ENCODE measurements around the gene CLTB.
"Not testable (repeated sequence)": the region's sequence is repeated elsewhere in the genome, so short reads cannot be mapped to it uniquely, and the experiment has no call there.

CLTB gene, protein sequence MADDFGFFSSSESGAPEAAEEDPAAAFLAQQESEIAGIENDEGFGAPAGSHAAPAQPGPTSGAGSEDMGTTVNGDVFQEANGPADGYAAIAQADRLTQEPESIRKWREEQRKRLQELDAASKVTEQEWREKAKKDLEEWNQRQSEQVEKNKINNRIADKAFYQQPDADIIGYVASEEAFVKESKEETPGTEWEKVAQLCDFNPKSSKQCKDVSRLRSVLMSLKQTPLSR

GRCh38 chr5:176415952-176416924 lies at the start of gene CLTB:
Gene CLTB (minus strand): TSS chr5:176416539. CDS start chr5:176416363, 176 bp downstream.
- no peak for DNase-seq

DNA sequence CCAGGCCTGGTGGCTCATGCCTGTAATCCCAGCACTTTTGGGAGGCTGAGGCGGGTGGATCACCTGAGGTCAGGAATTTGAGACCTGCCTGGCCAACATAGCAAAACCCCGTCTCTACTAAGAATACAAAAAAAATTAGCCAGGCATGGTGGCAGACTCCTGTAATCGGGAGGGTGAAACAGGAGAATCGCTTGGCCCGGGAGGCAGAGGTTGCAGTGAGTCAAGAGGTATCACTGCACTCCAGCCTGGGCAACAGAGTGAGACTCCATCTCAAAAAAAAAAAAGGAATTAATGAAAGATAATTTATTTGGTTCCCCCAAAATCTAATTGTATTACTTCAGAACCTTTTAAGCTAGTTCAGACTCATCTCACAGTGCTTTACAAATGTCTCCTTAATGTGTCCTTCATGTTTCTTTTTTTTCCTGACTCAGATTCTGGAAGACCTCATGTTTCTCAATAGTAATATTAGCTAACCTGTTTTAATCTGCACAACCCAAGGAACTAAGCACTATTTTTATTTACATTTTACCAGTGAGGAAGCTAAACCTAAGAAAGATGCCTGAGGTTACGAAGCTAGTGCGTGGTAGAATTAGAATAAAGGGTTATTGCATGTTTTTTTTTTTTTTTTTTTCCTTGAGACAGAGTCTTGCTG lies 46.9 kb upstream of the CLTB start:
- no peak for DNase-seq

DNA sequence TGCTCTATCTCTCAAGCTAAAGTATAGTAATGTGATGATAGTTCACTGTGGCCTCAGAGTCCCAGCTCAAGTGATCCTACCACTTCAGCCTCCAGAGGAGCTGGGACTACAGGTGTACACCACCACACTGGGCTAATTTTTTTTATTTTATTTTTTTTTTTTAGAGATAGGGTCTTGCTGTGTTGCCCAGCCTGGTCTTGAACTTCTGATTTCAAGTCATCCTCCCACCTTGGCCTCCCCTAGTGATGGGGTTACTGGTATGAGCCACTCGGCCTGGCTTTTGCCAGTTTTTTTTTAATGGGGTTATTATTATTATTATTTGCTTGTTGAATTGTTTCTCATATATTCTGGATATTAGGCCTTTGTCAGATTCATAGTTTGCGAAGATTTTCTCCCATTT lies 45.0 kb upstream of the CLTB start:
- DNase-seq: no peak

GRCh38 chr5:176458904-176459561 lies 42.7 kb upstream of the CLTB start:
- no peak for DNase-seq

GRCh38 chr5:176454724-176455394 lies 38.5 kb upstream of the CLTB start:
- no peak for DNase-seq

GRCh38 chr5:176450077-176450476 lies 33.7 kb upstream of the CLTB start:
- no peak for DNase-seq

DNA sequence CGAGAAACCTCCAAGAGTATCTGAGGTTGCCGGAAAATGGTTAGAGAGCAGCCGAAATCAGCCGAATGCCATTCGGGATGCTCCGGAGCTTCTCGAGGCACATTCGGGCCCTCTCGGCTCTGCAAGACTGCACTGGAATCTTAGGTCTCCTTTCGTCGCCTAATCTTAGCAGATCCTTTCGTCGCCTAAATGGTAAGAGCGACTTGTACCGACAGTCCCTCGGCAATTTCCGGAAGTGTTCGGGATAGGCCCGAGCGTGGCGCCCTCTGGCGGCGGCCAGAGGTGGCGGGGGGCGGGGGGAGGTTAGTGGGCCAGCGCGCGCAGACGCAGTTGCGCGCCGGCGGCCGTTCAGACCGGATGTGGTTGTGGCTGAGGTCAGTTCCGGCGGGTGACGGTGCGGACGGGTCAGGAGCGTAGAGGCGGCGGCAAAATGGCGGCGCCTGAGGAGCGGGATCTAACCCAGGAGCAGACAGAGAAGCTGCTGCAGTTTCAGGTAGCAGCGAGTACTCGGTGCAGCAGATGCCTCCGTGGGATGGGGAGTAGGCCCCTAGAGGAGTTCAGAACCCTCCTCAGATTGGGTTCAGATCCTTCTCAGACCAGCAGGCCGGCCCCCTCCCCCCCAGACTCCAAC lies 31.8 kb upstream of the CLTB start, which contains the start of gene FAF2:
FAF2 (plus strand) TSS at position 408 of the 631 bp plus-strand sequence; CDS start at position 431, 23 bp downstream.
- DNase-seq: peak; percentile 97

- no peak for DNase-seq
Measured at GRCh38 chr5:176447591-176447977, 31.2 kb upstream of the CLTB start.

GRCh38 chr5:176446884-176447590 lies 30.7 kb upstream of the CLTB start:
- DNase-seq: no peak

DNA sequence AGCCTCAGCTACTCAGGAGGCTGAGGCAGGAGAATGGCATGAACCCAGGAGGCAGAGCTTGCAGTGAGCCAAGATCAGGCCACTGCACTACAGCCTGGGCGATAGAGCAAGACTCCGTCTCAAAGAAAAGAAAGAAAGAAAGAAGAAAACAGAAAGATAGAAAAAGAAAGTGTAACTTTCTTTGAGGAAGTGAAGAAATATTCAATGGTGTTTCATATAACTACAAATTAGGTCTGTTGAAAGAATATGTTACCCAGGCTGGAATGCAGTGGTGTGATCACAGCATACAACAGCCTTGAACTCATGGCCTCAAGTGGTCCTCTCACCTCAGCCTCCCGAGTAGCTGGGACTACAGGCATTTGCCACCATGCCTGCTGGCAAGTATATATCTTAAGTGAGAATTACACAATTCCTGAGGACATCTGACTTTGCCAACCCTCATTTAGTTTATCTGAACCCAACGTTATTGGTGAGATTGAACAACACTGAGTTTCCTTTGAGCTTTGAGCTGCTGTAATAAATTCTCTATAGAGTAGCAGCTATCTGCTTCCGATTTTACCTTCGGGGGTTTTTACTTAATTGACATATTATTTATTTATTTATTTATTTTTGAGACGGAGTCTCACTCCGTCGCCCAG lies 29.8 kb upstream of the CLTB start:
- no peak for DNase-seq

DNA sequence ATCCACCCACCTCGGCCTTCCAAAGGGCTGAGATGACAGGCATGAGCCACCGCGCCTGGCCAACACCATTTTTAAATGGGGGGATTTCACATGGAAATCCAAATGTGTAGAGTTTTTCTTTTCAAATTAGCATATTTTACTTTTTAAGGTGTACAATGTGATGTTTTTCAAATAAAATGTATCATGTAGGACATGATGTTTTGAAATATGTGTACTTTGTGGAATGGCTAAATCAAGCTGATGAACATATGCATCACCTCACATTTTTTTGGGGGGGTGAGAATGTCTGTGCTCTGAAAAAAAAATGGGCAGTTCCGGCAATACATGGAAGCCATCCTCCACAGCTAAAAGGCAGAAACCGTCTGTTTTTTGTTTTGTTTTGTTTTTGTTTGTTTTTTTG lies 28.4 kb upstream of the CLTB start:
- DNase-seq: no peak

DNA sequence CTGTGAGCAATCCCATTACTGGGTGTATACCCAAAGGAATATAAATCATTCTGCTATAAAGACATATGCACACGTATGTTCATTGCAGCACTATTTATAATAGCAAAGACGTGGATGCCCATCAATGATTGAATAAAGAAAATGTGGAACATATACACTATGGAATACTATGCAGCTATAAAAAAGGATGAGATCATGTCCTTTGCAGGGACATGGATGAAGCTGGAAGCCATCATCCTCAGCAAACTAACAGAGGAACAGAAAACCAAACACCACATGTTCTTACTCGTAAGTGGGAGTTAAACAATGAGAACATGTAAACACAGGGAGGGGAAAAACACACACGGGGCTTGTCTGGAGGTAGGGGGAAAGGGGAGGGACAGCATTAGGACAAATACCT lies 26.6 kb upstream of the CLTB start:
- not testable (repeated sequence) for DNase-seq

DNA sequence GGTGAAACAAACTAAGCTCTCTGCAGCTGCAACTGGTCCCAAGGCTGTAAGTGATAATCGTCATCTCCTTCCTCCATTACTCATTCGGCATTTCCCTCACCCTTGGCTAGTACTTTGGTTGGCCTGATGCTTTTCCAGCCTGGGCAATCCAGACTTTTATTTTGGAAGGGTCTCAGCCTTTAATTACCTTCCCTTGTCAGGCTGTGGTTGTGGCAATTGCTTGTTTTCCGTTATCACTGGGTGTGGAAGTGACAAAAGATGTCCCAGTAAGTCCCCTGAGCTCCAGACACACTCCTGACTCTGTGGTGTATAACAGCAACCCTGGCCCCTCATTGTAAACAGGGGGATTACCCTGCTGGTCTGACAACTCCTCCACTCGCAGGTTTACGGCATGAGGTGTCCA lies 25.6 kb upstream of the CLTB start:
- DNase-seq: no peak

DNA sequence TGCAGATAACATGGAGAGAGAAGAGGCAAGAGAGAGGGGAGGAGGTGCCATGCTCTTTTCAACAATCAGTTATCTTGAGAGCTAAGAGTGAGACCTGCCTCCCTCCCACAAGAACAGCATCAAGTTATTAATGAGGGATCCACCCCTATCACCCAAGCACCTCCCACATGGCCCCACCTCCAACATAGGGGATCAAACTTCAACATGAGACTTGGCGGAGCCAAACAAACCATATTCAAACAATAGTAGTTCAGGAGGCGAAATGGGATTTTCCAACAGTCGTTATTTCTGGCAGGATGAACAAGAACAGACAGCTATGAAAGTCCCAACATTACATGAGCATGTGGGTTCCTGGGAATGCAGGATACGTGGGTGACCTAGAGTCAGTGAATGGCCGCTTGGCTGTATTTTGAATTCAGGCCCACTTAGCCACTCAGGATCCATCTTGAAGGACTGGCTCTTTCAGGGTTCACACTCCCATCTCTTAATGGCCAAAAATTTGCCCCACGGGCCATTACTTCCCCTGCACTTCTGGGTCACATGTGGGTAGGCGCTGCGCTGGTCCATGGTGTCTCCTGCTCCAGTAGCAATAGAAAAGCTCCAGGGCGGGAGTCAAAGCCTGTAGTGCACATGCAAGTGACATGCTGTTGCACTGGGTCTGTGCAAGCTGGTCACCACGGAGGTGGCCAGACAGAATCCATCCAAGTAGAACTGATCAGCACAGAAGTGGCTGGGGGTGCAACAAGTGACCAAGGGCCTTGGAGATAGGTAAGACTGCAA lies 24.8 kb upstream of the CLTB start:
- no peak for DNase-seq

GRCh38 chr5:176438959-176439757 lies 22.8 kb upstream of the CLTB start:
- peak; percentile 62 for DNase-seq

DNA sequence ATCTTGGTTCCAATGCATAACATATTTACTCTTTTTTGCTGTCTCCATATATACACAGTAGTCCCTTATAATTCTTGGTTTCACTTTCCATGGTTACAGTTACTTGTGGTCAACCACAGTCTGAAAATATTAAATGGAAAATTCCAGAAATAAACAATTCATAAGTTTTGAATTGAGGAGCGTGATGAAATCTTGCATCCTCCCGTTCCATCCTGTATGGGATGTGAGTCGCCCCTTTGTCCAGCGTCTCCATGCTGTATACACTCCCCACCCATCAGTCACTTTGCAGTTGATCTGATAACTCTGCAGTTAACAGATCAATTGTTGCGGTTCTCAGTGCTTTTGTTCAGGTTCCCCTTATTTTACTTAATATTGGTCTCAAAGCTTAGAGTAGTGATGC lies 20.3 kb upstream of the CLTB start:
- peak; percentile 95 for DNase-seq

GRCh38 chr5:176432707-176433106 lies 16.4 kb upstream of the CLTB start:
- DNase-seq: no peak

DNA sequence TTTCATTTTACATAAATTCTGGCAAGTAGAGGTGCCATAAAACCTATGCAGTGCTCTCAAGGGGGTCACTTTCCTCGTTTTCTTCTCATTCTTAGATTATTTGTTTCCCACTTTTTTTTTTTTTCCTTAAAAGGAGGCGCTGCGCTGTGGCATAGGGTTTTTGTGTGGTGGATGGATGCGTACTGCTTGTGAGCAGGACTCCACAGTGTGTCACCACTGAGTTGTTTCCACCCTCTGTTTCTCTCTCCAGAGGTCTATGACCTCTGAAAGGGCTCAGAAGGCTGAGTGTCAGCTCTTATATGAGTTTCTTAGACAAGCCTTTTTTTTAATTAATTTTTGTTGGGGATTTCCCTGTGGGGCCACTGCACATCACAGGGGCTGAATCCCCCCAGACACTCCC lies 13.6 kb upstream of the CLTB start:
- DNase-seq: no peak

- DNase-seq: no peak
Measured at GRCh38 chr5:176427971-176428370, 11.6 kb upstream of the CLTB start.
